Motor neuron (in vitro differentiated cells): Measurements from ENCODE around the gene SEC22B. TPM values are rescaled to one million over a fixed set of nuclear protein-coding genes. Genes with fewer than 3 reads are reported as not detected.
A peak's percentile ranks its signal among the peaks of the same experiment; 100 is the strongest.
"Not testable (repeated sequence)": the region's sequence is repeated elsewhere in the genome, so short reads cannot be mapped to it uniquely, and the experiment has no call there.

Experiments
- ATAC-seq, 8 experiments: fragments of 200-7000 bp; cut with Tn5 transposase; replicated peaks in 6 of 8; 2 replicates each; pipeline ENCODE4 v1.8.0; 2021; ENCODE audit warnings: mild to moderate bottlenecking in 8 of 8, moderate library complexity in 8 of 8
- H3K27ac ChIP-seq, 2 donors: fragments of 250-450 bp; sonication (Bioruptor Pico); 2 replicates each; pipeline ENCODE4 v1.9.0; 2021; ENCODE audit warnings: antibody characterized with exemption in 2 of 2, mild to moderate bottlenecking in 2 of 2, moderate library complexity in 1 of 2
- H3K4me1 ChIP-seq, 2 donors: fragments of 250-450 bp; sonication (Bioruptor Pico); replicated peaks in 1 of 2; 2 replicates each; pipeline ENCODE4 v1.6.1; 2021; ENCODE audit warnings: antibody characterized with exemption in 2 of 2, mild to moderate bottlenecking in 2 of 2, moderate library complexity in 1 of 2
- H3K4me3 ChIP-seq, 5 donors: fragments of 250-450 bp; sonication (Bioruptor Pico); 2 replicates each; pipeline ENCODE4 v1.9.0; 2021; ENCODE audit warnings: antibody characterized with exemption in 5 of 5, mild to moderate bottlenecking in 5 of 5, moderate library complexity in 4 of 5
- WGBS, 10 experiments: fragments of 450-650 bp; shearing (Covaris generic); methylation state at CpG; one replicate each; pipeline ENCODE4 v1.0.0; 2022; 5-methylcytosine and 5-hydroxymethylcytosine counted together
- in situ Hi-C, 9 experiments: fragments of 400-800 bp; cut with MboI; loops; one replicate each; pipeline ENCODE4 v1.15.0; 2021; ENCODE audit warnings: low sequenced_read_pairs in 9 of 9, low pct_unique_long_range_greater_than_20kb in 2 of 9; ENCODE audit not compliant: unreplicated experiment in 9 of 9
- total RNA-seq, 8 experiments: library from RNA; unstranded; fragments of 300-600 nt; gene quantifications; 2 replicates each; pipeline versions ENCODE4 v1.2.3 to v1.2.4, GENCODE V29; 2022

The SEC22B gene
- total RNA-seq, 8 experiments from 2014 or later, result 36.9 to 88.8 (median 44.3) TPM

GRCh38 chr1:120140656-120141265, 35.6 kb downstream of the SEC22B start:
- in situ Hi-C loops, H3K27ac ChIP-seq, H3K4me1 ChIP-seq, H3K4me3 ChIP-seq: not testable (repeated sequence)
- WGBS, 10 experiments, result no CpG with 5 or more reads among the region's 1 CpG
- peak in 7 of 8 experiments; percentile 17 to 95 (median 55) for ATAC-seq

GRCh38 chr1:120136086-120136485, 40.2 kb downstream of the SEC22B start:
- in situ Hi-C loops, H3K4me1 ChIP-seq, ATAC-seq, H3K27ac ChIP-seq, H3K4me3 ChIP-seq: not testable (repeated sequence)
- 20 to 100% (median 80%) methylated on average over 1 of the region's 1 CpG; no CpG with 5 or more reads in 5 of the 10 experiments for whole genome bisulfite sequencing, 10 experiments

- H3K4me3 ChIP-seq, ATAC-seq, H3K4me1 ChIP-seq, H3K27ac ChIP-seq, in situ Hi-C loops: not testable (repeated sequence)
Measured at GRCh38 chr1:120133928-120134325, 42.4 kb downstream of the SEC22B start.

GRCh38 chr1:120133228-120133927, 42.9 kb downstream of the SEC22B start:
- H3K4me3 ChIP-seq, result no peak overlapping the region
- in situ Hi-C loops, result no loop called here
- 83 to 100% (median 95%) methylated on average over 2 of the region's 2 CpGs for WGBS, 10 experiments
- no peaks in the 10 kb centered on the region for H3K4me1 ChIP-seq
- H3K27ac ChIP-seq, result no peak overlapping the region
- no peak for ATAC-seq

- H3K4me3 ChIP-seq, in situ Hi-C loops, H3K4me1 ChIP-seq, H3K27ac ChIP-seq: not testable (repeated sequence)
- WGBS, 10 experiments, result 0 to 100% (median 80%) methylated on average over 1 to 2 of the region's 2 CpGs; no CpG with 5 or more reads in 5 of the 10 experiments
- peak in 3 of 8 experiments; percentile 10 to 38 (median 18) for ATAC-seq
Measured at GRCh38 chr1:120132406-120132763, 43.9 kb downstream of the SEC22B start.

- H3K27ac ChIP-seq, H3K4me3 ChIP-seq, H3K4me1 ChIP-seq, in situ Hi-C loops: not testable (repeated sequence)
- 0 to 52% (median 10%) methylated on average over 2 to 3 of the region's 10 CpGs; no CpG with 5 or more reads in 7 of the 10 experiments for WGBS, 10 experiments
- ATAC-seq, result peak; percentile 60 to 96 (median 72)
Measured at GRCh38 chr1:120131611-120132405, 44.5 kb downstream of the SEC22B start.

- ATAC-seq, H3K4me1 ChIP-seq, H3K4me3 ChIP-seq, H3K27ac ChIP-seq, in situ Hi-C loops: not testable (repeated sequence)
- 83 to 100% methylated on average over 1 of the region's 1 CpG; no CpG with 5 or more reads in 8 of the 10 experiments for WGBS, 10 experiments
Measured at GRCh38 chr1:120127921-120128320, 48.4 kb downstream of the SEC22B start.

GRCh38 chr1:120126216-120126615, 50.1 kb downstream of the SEC22B start:
- H3K4me1 ChIP-seq, H3K27ac ChIP-seq, H3K4me3 ChIP-seq, ATAC-seq, in situ Hi-C loops: not testable (repeated sequence)
- no CpG with 5 or more reads among the region's 6 CpGs for WGBS, 10 experiments

- ATAC-seq, H3K4me1 ChIP-seq, H3K4me3 ChIP-seq, in situ Hi-C loops, H3K27ac ChIP-seq: not testable (repeated sequence)
- no CpG with 5 or more reads among the region's 1 CpG for WGBS, 10 experiments
Measured at GRCh38 chr1:120124628-120125027, 51.7 kb downstream of the SEC22B start.

GRCh38 chr1:120123813-120124510, 52.4 kb downstream of the SEC22B start:
- ATAC-seq, result peak in 3 of 8 experiments; percentile 37 to 71 (median 64)
- in situ Hi-C loops, H3K4me3 ChIP-seq, H3K4me1 ChIP-seq, H3K27ac ChIP-seq: not testable (repeated sequence)
- WGBS, 10 experiments, result 66 to 100% (median 98%) methylated on average over 1 to 4 of the region's 4 CpGs; no CpG with 5 or more reads in 3 of the 10 experiments

GRCh38 chr1:120122262-120122893, 53.9 kb downstream of the SEC22B start:
- H3K4me1 ChIP-seq, H3K4me3 ChIP-seq, H3K27ac ChIP-seq, in situ Hi-C loops, ATAC-seq: not testable (repeated sequence)
- no CpG with 5 or more reads among the region's 5 CpGs for WGBS, 10 experiments

- H3K4me3 ChIP-seq, H3K27ac ChIP-seq, H3K4me1 ChIP-seq, ATAC-seq, in situ Hi-C loops: not testable (repeated sequence)
- WGBS, 10 experiments, result no CpG with 5 or more reads among the region's 1 CpG
Measured at GRCh38 chr1:120121830-120122229, 54.5 kb downstream of the SEC22B start.
